ENCODE results near the gene SPDL1.

DNA sequence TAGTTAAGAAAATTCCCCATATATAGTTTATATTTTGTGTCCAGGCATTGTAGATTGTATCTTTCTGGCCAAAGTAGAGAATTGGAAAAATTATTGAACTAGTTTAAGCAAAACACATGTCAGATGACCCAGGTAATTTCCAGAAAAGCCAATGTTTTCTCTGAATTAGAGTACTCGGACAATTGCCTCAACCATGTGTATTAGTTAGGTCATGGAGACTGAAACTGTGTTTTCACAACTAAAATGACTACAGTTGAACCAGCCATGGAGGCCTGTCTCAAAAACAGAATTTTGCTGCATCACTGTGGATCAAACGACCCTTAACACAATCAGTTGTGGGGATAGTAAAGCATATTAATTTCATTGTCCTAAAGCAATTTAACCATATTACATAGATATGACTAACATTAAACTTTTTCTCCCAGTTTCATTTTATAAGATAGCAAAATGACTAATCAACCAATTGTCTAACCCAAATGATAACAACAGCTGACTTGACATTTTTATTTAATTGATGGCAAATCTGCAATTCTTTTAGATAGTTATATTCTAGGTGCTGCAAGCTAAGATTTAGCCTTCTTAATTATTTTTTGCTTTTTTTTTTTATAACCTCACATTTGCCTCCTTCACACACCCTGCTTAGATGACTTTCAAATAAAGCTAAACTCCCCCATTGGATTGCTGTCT is 39.2 kb upstream of the SPDL1 start:
- TF ChIP-seq CTCF (IDR thresholded peaks at IDR 0.05) (no peak), EP300 (IDR thresholded peaks at IDR 0.05) (no peak), POLR2A (IDR thresholded peaks at IDR 0.05) (no peak), POLR2AphosphoS5 (IDR thresholded peaks at IDR 0.05) (no peak)

Measured in stomach (tissue), 4 donors.